ENCODE measurements around the gene MAST3.

The MAST3 gene

DNA sequence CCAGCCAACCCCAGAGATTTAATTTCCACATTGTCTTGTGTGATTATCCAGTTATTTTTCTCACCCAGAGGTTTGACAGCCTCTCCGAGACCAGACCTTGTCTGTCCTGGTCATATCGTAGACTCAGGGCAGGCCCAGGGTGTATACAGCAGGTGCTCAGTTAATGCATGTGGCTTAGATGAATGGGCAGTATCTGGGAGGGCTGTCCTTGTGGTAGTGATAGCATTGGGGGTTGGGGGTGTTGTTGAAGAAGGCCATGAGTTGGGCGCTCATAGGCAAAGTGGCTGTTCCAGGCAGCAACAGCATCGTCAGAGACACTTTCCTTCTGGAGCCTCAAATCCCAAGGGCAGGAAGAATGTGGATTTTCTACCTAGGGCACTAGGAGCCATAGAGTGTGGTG, 16.9 kb downstream of the MAST3 start:
- no peak for DNase-seq

DNA sequence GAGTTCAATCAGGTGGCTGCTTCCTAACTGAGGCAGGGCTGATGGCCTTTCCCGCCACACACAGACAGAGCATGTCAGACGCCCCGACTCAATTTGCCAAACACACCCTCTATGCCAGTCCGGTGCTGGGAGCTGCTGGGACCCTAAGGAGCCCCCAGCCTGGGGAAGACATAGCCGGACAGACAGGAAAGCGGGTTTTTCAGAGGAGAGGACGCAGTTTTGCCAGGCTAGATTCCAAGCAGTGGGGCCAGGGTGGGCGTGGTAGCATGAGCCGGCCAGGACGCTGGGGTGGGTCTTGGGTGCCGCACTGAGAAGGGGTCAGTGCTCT, 19.8 kb downstream of the MAST3 start:
- no peak for DNase-seq

DNA sequence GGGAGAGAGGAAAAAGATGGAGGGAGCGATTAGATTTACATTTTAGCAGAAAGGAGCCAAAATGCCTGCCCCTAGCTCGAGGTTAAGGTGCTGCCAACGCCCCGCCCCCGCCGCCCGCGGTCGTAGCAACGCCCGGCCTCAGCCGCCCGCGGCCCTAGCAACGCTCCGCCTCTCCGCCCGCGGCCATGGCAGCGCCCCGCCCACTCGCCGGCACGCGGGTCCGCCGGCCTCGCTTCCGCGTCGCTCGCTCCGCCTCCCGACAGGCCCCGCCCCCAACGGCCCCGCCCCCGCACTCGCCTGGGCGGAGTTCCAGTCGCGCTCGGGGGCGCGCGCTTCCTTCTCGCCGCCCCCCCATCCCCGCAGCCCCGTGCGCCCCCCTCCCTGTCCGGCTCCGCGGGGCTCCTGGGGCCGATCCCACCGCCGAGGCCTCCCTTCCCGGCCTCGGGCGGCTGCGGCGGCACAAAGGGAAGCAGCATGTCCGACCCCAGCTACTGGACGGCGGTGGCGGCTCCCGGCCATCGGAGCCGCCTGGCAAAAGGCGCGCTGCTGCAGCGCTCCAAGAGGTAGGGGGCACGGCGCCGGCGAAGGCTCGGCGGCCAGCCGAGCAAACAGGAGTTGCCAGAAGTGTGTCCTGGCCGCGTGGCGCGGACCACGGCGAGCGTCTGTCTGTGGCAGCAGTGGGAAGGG, 20.3 kb downstream of the MAST3 start:
- DNase-seq: peak; percentile 93

DNA sequence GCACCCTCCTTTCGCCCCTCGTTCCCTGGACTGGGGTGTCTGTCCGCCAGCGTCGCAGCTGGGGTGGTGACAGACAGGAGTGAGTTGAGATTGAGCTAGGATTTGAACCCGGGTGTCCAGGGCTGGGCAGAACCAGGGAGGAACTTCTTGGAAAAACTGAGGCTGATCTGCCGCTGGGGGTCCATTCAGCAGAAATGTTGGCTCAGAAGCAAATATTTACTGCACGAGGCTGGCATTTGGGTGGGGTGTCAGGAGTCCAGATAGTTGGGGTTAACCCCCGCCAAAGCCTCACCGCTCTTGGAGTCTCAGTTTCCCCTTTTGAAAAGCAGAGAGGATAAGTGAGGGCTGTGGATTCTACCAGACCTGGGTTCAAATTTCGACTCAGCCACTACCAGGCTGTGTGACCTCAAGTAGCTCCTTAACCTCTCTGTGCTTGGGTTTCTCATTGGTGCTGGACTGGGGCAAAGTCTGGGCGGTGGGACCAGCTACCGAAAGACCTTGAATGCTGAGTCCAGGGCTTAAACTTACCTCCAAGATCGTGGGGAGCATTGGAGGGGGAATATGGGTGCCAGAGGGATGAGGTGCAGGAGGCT, 20.9 kb downstream of the MAST3 start:
- DNase-seq: no peak

DNA sequence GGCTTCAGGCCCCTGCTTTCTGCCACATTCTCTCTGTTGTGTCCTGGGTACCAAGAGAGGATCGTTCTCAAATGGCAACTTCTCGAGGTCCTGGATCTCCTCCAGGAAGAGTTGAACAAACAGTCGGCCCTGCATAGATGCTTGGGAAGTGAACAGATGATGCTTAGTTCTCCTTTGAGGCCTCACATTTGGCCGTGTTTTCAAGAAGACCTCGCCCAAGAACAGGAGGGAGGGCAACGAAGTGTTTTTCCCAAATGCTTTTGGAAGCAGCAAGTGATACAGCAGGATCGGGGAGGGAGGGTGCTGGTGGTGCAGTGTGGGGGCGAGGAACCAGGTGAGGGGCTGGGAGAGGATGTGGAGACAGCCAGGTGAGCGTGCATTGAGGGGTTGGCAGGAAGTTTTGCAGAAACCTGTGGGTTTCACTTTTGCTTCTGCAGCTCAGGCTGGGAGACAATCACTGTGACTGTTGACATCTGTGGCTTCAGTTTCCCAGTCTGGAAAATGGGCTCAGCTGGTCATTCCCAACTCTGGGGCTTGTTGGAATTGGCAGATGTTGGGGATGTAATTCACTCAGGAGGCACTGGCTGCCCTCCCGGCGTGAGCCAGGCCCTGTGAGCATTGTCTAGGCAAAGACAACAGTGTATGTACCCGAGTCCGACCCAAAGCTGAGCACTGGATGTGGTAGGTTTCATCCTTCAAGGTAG, 21.6 kb downstream of the MAST3 start:
- peak; percentile 17 for DNase-seq

DNA sequence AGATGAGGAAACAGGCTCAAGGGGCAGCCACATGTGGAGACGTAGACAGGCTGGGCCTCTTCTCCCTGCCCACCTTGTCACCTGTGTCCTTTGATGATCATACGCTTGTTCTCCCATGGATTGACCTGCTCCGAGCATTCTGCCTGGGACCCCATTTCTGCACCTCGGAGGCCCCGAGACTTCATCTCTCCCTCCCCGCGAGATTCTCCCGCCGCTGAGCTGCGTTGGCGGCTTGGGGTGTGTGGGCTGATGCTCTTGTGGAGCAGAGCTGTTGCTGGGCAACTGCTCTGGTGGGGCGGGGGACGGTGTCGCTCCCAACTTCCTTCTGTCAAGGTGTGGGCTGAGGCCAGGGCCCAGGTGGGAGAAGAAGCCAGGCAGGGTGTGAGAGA, 22.1 kb downstream of the MAST3 start:
- no peak for DNase-seq

DNA sequence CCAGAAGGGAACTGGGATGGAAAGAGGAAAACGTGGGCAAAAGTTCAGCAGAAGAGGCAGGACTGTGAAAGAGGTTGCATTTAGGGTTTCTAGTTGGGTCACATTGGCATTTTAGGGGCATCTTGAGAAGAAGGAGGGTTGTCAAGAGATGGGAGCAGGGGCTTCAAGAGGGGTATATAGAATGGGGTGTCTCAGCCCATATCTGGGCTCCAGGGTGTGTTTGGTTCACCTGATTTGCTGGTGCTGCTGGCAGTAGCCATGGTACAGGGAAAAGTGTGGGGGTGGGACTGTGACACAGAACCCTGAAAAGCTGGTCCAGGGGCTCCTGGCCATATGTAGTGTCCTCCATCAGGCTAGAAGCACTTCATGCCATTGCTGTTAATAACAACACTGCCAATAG, 22.5 kb downstream of the MAST3 start:
- DNase-seq: no peak

DNA sequence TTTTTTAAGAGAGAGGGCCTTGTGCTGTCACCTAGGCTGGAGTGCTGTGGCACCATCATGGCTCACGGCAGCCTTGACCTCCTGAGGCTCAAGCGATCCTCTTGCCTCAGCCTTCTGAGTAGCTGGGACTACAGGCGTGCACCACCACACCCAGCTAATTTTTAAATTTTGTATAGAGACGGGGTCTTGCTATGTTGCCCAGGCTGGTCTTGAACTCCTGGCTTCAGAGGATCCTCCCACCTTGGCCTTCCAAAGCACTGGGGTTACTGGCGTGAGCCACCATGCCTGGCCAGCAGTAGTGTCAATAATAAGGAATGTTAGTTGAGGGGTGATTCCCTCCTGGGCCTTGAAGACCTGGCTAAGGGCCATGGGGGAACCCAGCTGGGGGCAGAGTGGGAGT, 23.6 kb downstream of the MAST3 start:
- no peak for DNase-seq

DNA sequence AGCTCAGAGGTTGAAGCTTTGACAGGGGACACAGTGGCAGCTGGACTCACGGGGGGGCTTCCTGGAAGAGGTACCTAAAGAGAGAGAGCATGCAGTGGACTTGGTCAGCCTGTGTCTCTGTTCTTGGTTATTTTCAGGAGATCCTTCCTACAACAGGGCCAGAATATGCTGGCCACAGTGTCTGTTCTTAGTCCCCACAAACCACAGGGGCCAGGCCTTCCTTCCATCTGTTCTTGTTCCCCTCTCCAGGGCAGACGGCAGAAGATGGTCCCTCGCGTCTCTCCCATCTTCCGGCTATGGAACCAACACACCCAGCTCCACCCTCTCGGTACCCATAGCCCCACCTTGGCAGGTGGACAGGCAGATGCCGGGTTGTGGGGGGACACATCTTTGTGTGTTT, 24.8 kb downstream of the MAST3 start:
- no peak for DNase-seq

DNA sequence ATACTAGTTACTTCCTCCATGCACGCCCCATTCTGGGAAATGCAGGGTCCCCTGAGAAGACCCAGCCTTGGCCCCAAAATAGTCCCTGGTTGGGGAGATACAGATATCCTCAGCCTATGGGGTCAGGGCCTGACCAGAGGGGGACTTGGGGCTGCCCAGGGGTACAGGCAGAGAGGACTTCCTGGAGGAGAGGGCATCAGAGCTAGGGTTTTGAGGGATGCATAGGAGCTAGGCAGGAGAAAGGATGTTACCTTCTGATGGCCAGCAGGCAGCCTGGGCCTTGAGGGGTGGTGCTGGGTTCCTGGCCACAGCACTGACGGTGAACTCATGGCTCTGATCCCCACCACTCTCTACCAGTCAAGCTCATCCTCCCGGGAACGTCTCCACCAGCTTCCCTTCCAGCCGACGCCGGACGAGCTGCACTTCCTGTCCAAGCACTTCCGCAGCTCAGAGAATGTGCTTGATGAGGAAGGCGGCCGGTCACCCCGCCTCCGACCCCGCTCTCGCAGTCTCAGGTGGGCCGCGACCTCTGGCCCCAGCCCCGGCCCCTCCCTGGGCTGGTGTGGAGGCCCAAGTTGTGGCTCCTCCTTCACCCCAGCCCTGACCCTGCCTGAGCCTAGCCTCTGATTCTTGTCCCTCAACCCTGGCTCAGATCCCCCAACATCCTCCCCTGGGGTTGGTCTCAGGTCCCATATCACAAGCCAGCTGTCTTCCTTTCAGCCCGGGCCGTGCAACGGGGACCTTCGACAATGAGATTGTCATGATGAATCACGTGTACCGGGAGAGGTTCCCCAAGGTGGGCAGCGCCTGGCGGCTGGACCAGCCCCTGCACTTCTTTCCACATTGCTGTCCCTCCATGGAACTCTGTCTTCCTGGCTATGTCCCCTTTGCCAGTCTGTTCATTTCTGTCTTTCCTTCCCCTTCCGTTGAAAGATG, 25.6 kb downstream of the MAST3 start:
- DNase-seq: no peak

DNA sequence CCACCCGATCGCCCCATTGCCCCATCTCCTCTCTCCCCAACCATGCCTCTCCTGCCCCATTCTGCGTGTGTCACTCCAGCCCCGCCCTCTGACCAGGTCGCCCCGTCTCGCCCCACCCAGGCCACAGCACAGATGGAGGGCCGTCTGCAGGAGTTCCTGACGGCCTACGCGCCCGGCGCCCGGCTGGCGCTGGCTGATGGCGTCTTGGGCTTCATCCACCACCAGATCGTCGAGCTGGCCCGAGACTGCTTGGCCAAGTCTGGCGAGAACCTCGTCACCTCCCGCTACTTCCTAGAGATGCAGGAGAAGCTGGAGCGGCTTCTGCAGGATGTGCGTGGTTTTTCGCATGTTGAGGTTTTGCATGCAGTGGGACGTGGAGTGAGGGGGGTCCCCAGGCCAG, 26.2 kb downstream of the MAST3 start:
- no peak for DNase-seq

DNA sequence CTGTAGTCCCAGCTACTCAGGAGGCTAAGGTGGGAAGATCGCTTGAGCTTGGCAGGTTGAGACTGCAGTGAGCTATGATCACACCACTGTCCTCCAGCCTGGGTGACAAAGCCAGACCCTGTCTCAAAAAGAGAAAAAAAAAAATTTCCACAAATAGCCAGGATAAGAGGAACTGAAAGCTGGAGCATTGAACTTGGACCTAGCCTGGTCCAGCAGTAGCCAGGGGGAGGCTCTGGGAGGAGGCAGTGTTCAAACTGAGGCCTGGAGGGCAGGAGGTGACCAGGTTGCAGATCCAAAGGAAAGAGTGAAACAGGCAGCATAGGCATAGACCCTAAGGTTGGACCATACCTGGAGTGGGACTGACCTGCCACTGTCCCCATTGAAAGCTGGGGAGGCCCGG, 28.5 kb downstream of the MAST3 start:
- DNase-seq: peak; percentile 24

DNA sequence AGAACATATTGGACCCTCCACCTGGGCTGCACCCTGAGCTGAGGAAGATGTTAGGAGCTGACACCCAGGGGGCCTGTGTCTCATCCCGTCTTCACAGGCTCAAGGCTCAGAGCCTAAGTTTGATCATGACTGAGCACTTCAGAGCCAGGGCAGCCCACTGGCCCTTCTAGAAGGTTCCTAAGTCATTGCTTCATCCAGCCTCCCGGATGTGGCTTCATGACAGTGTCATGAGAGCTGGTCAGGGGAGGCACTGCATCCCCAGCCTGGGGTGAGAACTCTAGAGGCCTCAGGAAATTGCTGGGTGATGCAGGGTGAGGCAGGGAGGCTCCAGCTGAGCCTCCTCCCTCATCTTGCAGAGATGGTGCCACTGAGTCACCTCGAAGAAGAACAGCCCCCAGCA, 30.5 kb downstream of the MAST3 start:
- DNase-seq: no peak

DNA sequence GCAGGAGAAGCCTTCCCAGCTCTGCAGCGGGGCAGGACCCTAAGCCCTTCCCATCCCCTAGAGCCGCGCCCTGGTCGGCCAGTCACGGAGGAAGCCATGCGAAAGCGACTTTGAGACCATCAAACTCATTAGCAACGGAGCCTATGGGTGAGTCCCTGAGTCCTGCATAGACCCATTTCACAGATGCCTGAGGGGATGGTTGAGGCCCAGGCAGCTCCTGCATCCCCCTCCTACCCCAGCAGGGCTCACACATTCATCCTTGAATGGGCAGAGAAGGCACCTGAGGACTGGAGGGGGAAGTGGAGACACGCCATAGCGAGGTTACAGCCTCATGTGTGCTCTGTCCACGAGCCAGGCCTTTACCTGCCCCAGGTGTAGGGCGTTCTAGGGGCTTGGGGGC, 31.2 kb downstream of the MAST3 start:
- DNase-seq: no peak

DNA sequence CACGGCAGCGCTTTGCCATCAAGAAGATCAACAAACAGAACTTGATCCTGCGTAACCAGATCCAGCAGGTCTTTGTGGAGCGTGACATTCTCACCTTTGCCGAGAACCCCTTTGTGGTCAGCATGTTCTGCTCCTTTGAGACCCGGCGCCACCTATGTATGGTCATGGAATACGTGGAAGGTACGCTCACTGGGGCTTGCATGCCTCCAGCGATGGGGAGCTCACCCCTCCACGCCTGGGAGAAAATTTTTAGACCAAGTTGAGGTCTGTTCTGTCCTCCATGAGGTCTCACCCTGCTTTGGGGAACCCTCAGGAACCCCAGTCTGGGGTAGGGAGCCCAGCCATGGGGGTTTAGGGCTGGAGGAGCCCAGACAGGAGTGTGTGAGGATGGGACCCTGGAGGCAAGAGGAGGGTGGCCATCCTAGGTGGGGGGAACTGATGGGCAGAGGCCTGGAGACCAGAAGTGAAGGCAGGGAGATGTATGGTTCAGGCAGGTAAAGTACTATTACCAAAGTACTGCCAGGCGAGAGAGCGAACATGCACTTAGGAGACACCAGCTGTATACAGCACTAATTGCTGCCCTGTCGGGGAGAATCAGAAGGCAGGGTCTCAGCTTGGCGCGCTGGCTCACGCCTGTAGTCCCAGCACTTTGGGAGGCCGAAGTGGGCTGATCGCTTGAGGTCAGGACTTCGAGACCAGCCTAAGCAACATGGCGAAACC, 33.1 kb downstream of the MAST3 start:
- DNase-seq: no peak

DNA sequence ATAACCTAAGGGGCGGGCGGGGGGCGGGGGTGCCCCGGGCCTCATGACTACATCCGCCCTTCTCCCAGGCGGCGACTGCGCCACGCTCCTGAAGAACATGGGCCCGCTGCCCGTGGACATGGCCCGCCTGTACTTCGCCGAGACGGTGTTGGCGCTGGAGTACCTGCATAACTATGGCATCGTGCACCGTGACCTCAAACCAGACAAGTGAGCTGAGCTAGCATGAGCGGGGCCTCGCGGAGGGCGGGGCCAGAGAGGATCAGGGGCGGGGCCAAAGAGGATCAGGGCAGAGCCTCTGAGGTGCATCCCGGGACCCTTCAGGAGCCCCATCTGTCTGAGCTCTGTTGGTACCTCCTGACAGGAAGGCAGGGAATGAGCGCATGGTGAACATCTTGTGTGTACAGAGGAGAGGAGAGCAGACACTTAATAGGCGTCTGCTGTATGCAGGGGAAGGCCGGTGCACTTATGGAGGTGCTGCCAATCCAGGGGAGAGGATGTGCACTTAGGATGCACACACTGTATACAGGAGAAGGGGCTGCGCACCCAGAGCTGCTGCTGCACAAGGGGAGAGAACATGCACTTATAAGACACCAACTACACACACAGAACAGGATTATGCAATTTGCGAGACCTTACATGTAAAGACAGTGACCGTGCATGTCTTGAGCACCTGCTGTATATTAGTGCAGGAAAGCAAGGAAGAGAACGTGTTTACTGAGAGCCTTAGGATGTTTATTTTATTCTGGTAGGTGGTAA, 34.4 kb downstream of the MAST3 start:
- DNase-seq: no peak

DNA sequence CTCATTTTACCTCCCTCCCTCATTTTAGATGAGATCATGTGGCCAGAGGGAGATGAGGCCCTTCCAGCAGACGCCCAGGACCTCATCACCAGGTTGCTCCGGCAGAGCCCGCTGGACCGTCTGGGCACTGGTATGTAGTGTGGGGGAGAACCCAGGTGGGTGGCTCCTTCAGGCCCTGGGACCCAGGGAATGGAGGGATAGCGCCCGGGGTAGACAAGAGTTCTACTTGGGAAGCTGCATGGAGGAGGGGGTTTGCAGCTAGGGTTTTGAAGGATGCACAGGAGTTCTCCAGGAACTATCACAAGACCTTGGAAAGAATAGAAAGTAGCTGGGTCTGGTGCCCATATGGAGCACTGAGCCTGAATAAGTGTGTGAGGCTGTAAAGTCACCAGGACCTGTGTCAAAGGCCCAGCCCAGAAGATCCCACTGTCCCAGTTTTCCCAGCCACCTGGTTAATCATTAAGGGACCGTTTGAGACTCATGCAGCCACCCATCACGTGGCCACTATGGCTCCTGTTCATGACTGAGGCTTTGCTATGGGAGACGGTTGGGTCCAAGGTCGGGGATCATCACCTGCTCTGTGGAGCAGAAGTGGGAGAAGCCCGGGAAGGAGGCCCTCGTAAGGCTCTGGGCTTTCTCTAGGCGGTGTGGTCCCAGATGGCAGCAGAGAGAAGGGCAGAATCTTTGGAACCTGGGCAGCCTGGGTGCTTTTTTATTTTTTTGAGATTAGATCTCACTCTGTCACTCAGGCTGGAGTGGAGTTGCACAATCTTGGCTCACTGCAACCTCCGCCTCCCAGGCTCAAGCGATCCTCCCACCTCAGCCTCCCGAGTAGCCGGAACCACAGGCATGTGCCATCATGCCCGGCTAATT, 38.4 kb downstream of the MAST3 start:
- DNase-seq: no peak

DNA sequence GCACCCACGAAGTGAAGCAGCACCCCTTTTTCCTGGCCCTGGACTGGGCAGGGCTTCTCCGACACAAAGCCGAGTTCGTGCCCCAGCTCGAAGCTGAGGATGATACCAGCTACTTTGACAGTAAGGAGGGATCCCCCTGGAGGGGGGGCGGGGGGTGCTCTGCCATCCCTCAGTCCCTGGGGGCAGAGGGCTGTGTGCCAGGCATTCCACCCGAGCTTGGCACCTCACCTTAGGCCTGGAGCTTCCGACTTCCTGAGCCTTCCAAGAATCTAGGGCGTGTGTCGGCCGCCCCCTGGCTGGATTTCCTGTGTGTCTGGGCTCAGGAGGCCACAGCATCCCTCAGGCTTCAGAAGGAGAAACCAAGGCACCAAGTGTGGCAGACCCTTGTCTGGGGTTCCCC, 39.7 kb downstream of the MAST3 start:
- no peak for DNase-seq

DNA sequence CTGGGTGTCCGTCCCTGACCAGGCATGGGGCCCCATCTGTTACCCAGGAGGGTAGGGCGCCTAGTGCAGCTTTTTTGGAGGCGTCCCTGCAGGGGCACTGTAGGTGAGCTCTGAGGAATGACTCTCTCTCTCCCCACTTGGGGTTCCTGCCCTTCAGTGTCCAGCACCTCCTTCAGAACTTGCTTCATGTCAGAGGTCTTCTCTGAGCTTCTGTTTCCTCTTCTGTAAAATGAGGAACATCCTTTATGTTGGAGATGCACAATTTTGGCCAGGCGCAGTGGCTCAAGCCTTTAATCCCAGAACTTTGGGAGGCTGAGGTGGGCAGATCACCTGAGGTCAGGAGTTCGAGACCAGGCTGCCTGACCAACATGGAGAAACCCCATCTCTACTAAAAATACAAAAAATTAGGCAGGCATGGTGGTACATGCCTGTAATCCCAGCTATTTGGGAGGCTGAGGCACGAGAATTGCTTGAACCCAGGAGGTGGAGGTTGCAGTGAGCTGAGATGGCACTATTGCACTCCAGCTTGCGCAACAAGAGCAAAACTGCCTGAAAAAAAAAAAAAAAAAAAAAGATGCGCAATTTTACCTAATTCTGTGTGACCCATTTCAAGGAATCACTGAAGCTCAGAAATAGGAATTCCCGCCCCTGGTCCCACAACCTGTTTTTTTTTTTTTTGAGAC, 40.2 kb downstream of the MAST3 start:
- no peak for DNase-seq

DNA sequence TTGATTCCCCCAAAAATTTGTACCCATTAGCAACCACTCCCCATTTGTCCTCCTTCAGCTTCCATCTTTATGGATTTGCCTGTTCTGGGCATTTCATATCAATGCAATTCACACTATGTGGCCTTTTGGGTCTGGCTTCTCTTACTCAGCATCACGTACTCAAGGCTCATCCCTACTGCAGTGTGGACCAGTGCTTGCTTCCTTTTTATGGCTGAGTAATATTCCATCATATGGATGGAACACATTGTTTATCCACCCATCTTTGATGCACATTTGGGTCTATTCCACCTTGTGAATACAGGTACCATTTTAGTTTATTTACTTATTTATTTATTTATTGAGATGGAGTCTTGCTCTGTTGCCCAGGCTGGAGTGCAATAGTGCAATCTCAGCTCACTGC, 42.9 kb downstream of the MAST3 start:
- DNase-seq: no peak
